CD4-positive, alpha-beta T cell treated with Interleukin-6 at 100 ng/mL for 8 hours (primary cell): ENCODE measurements around the gene NEK3.
A peak's percentile ranks its signal among the peaks of the same experiment; 100 is the strongest.
"Not testable (repeated sequence)": the region's sequence is repeated elsewhere in the genome, so short reads cannot be mapped to it uniquely, and the experiment has no call there.

ENCODE experiments used
- DNase-seq: peaks from one replicate; pipeline ENCODE4 v3.0.0-alpha.2; 2020; ENCODE audit warnings: mixed read lengths, low spot score

Gene NEK3

GRCh38 chr13:52170828-52171391 lies 11.5 kb upstream of the NEK3 start:
- not testable (repeated sequence) for DNase-seq

GRCh38 chr13:52169839-52170238 lies 10.4 kb upstream of the NEK3 start:
- no peak for DNase-seq

DNA sequence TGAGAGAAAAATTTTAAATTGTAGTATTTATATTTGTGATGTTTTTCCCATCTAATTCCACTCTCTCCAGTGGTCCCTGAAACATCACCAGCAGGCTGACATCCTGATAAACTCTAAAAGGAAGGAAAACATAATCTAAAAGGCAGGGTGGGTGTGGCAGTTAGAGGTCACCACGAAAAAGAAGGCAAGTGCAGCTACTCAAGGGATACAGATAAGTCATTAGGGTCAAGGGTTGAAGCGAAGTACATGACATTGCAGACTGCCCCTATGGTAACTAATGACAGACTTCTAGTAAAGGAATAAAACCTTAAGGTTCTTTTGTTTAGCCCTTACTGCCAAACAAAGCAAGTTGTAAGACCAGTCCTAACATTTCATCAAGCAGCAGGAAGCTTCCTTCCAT lies 6.0 kb upstream of the NEK3 start:
- no peak for DNase-seq

GRCh38 chr13:52164989-52165388 lies 5.6 kb upstream of the NEK3 start:
- DNase-seq = no peak

GRCh38 chr13:52163878-52164277 lies 4.5 kb upstream of the NEK3 start:
- DNase-seq = not testable (repeated sequence)

GRCh38 chr13:52162279-52163101 lies 3.1 kb upstream of the NEK3 start:
- DNase-seq = no peak

DNA sequence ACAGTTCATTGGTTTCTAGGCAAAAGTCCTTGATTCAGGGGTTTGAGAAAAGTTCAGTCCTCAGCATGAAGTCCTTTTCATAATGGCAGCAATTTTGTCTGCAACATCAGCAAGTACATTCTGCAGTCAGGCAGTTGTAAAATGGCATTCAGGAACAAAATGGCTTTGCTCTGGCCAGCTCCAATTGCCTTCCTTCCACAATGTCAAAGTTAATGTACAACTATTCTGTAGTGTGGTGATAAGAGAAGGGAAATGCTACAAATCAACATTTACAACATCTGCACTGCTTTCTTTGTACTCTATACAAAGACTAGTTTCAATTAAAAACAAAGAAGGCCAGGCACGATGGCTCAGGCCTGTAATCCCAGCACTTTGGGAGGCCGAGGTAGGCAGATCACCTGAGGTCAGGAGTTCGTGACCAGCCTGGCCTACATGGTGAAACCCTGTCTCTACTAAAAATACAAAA lies 1.8 kb upstream of the NEK3 start:
- DNase-seq = no peak

DNA sequence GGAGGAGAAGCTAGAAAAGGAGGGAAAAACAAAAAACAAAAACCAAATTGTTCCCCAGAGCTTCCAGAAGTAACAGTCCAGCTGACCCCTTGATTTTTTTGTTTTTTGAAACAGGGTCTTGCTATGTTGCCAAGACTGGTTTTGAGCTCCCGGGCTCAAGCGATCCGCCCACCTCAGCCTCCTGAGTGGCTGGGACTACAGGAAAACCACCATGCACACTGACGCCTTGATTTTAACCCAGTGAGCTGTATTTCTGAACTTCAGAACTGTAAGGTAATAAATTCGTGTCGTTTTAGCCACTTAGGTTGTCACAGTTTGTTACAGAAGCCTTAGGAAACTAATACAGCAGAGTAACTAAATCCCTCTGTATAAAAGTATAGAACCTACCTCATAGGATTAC lies 1.1 kb upstream of the NEK3 start:
- no peak for DNase-seq

DNA sequence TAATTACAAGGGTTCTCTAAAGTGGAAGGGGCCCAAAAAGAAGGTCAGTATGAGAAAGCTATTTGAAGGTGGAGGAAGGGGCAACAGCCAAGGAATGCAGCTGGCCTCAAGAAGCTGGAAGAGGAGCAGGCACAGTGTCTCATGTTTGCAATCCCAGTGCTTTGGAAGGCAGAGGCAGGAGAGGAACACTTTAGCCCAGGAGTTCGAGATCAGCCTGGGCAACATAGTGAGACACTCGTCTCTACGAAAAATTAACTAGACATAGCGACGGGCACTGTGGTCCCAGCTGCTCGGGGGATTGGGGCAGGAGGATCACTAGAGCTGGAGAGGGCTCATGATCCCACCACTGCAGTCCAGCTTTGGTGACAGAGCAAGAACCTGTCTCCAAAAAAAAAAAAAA lies 656 bp upstream of the NEK3 start:
- DNase-seq = no peak

DNA sequence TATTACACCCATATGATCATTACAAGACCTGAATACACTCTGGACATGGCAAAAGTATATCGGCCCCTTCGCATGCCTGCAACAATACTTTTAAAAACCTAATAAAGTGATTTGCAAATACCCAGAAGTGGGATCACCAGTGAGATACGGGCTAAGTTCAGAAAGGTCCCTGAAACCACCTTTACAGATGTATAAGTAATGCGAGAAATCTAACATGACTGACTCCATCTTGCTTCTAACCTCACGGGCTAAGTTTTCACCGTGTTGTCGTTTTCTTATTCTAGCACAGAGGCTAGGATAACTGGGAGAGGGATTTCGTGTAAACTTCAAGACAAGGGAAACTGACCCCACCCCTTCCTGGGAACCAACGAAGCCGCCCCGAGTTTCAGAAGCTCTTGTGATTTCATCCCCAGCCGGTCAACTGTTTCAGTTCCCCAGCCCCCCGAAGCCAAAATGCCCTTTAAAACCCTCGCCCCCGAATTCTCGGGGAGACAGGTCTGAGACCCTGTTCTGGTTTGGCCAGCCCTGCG lies 703 bp downstream of the NEK3 start:
- DNase-seq = peak; percentile 3

DNA sequence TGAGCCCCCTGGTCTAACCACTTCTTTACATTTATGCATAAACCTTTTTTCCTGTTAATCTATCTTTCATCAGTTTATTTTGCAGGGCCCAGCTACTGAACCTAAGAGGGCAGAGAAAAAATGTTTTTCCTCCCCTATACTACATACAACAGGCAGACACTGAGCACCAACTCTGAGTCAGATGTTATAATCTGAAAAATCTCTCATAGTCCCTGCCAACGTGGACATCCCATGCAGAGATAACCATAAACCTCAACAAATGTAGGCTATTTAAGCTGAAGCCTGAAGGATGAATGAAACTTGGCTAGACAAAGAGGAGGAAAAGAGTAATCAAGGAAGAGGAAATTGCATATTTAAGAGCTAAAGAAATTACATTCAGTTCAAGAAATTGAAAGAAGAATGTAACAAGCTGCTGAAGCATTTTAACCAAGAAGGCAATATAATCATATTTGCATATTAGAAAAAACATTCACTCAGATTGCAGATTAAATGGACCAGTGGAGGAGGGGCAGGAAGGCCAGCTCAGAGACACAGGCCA lies 2.6 kb downstream of the NEK3 start:
- no peak for DNase-seq

DNA sequence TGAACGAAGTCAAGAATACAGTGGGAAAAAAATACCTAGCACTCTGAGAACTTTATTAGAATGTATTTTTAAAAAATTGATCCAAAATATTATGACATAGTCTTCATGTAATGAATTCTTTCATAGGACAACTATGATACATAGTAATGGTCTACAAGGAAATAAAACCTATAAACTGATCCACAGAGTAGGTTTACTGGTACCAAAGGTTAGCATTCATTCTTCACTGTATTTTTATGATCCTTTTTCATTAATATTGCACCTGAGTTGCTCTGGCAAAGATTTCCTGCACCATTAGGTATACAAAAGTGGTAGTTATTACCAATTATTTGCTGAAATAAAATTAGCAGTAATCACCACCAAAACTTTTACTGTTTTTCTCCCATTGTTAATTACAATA lies 4.2 kb downstream of the NEK3 start:
- DNase-seq = no peak

DNA sequence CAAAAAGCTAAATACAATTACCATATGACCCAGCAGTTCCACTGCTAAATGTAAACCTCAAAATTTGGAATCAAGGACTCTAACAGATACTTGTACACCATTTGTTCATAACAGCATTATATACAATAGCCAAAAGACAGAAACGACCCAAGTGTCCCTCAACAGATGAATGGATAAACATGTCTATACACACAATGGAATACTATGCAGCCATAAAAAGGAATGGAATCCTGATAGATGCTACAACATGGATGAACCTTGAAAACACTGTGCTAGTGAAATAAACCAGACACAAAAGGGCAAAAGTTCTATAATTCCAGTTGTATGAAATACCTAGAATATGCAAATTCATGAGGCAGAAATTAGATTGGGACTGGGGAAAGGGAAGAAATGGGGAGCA lies 12.2 kb downstream of the NEK3 start:
- no peak for DNase-seq

DNA sequence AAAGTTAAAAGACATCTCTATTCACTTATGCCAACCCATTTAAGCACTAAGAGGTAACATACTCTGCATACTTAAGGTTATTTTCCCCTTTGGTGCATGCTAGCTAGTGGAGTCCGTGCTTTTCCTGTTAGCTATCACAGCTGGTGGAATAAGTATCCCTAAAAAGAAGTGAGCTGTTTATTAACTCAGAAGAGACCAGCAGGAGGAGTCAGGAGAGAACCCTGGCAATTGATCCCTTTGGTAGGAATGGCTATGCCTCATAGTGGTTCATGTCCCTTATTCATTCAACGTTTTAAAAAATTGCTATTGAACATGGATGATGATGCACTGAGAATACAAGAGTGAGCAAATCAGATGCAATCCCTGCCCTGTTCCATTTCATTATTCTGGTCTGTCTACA lies 18.1 kb downstream of the NEK3 start:
- no peak for DNase-seq

DNA sequence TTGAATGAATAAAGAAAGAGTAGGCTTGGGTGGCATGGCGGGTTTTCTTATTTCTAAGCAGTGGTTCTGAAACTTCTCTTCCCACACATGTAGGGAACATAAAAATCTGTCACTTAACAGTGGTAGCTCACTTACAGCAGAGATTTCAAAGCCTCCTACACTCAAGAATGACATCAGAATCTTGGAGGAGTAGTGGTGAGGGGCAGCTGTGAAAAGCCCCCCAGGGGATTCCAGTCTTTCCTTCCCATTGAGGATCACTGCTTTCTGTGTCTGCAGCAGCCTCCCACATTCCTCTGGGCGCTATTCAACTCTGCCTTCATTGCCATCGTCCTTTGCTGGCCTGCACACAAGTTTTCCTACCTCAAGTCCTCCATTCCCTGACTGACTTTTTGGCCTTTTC lies 21.9 kb downstream of the NEK3 start:
- no peak for DNase-seq

DNA sequence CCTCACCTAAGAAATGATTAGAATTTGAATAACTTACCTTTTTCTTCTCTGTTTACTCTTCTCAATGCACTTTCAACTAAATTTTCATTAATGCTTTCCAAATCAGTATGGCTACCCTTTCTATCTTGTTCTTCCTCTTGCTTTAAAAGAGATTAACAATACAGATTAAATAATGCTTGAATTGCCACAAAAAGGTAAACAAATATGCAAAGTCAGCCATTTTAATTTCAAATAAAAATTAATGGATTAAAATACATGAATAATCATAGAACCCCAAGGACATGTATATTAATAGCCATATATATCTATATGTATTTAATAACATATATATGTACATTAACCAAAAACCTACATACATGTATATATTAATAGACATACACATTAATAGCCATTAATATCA lies 22.6 kb downstream of the NEK3 start:
- no peak for DNase-seq

DNA sequence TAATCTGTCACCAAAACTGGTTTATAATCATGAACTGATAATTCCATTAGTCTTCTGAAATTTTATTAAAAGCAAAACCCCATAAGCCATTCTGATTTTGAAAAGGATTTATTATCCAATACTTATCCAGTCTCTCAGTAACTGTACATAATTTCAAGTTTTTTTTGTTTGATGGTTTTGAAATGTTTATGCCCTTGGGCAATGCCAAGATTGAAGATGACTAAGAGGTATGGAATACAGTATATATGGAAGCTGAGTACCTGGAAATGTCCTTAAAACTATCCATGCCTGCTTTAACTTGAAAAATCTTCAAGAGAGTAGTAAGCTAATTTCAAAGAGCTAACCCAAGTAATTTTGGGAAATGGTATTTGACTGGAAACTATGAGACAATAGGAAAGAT lies 28.8 kb downstream of the NEK3 start:
- no peak for DNase-seq

- DNase-seq = peak; percentile 32
Observed at GRCh38 chr13:52128714-52129700, 30.4 kb downstream of the NEK3 start, which contains the start of gene NEK5. Gene NEK5, minus strand, starts transcription at chr13:52129073. Its CDS starts 1,591 bp downstream, at chr13:52127482.

- peak; percentile 57 for DNase-seq
Observed at GRCh38 chr13:52127783-52128702, 31.4 kb downstream of the NEK3 start.

DNA sequence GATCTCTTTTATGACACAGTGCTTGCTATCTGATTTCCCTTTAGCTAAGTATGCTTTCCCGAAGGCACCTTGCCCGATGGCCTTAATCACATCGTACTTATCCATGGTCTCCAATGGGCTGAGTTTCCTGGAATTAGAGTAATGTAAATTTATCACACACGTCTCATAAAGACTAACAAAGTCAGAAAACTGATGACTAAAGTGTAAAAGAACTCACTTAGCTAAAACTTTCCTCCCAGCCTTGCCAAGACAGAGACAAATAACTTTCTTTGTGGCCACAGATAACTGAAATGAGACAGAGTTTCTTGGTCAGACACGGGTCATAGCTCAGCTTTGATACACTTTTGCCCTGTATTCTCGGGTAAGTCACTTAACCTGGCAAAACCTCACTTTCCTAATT lies 32.0 kb downstream of the NEK3 start:
- no peak for DNase-seq

DNA sequence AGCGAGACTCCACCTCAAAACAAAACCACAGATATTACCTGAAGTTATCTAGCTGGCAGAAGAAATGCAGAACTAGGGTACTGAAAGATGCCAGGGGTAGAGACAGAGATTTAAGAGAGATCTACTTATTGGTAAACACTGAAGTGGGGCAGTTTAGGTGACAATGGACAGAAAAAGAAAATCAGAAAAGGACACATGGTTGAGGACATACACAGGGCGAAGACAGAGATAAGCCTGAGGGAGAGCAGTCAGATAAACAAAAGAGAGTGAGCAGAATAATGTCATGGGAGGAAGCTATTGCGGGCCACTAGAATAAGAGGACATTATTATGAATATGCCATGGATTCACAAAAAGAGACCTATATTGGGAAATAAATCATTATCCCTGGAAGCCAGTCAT lies 33.9 kb downstream of the NEK3 start:
- DNase-seq = no peak
